ENCODE measurements around the gene ZMIZ1.

Gene ZMIZ1

GRCh38 chr10:79239924-79240581, 171.3 kb downstream of the ZMIZ1 start:
- in situ Hi-C loops (cut with HindIII; ENCODE audit: low sequenced_read_pairs): loop anchor here (25.0 kb wide), 1 partner anchor 222 kb away; no protein-coding TSS in a partner anchor

GRCh38 chr10:79241629-79241989, 172.8 kb downstream of the ZMIZ1 start:
- in situ Hi-C loops (cut with HindIII; ENCODE audit: low sequenced_read_pairs): loop anchor here (25.0 kb wide), 1 partner anchor 221 kb away; no protein-coding TSS in a partner anchor

GRCh38 chr10:79241990-79242619, 173.3 kb downstream of the ZMIZ1 start:
- in situ Hi-C loops (cut with HindIII; ENCODE audit: low sequenced_read_pairs): loop anchor here (25.0 kb wide), 1 partner anchor 220 kb away; no protein-coding TSS in a partner anchor

GRCh38 chr10:79242620-79243152, 173.9 kb downstream of the ZMIZ1 start:
- in situ Hi-C loops (cut with HindIII; ENCODE audit: low sequenced_read_pairs): loop anchor here (25.0 kb wide), 1 partner anchor 220 kb away; no protein-coding TSS in a partner anchor

GRCh38 chr10:79243181-79244067, 174.7 kb downstream of the ZMIZ1 start:
- in situ Hi-C loops (cut with HindIII; ENCODE audit: low sequenced_read_pairs): loop anchor here (25.0 kb wide), 1 partner anchor 219 kb away; no protein-coding TSS in a partner anchor

- in situ Hi-C loops (cut with HindIII; ENCODE audit: low sequenced_read_pairs): loop anchor here (25.0 kb wide), 1 partner anchor 218 kb away; no protein-coding TSS in a partner anchor
Observed at GRCh38 chr10:79244068-79244442, 175.3 kb downstream of the ZMIZ1 start.

GRCh38 chr10:79244841-79245504, 176.2 kb downstream of the ZMIZ1 start:
- in situ Hi-C loops (cut with HindIII; ENCODE audit: low sequenced_read_pairs): loop anchor here (5.0 to 25.0 kb wide), 2 partner anchors 72 to 217 kb away; no protein-coding TSS in a partner anchor

- in situ Hi-C loops (cut with HindIII; ENCODE audit: low sequenced_read_pairs): loop anchor here (5.0 to 25.0 kb wide), 2 partner anchors 72 to 217 kb away; no protein-coding TSS in a partner anchor
Observed at GRCh38 chr10:79245539-79246208, 176.9 kb downstream of the ZMIZ1 start.

GRCh38 chr10:79246209-79246581, 177.4 kb downstream of the ZMIZ1 start:
- in situ Hi-C loops (cut with HindIII; ENCODE audit: low sequenced_read_pairs): loop anchor here (5.0 to 25.0 kb wide), 2 partner anchors 71 to 216 kb away; no protein-coding TSS in a partner anchor

GRCh38 chr10:79246606-79247275, 178.0 kb downstream of the ZMIZ1 start:
- in situ Hi-C loops (cut with HindIII; ENCODE audit: low sequenced_read_pairs): loop anchor here (5.0 to 25.0 kb wide), 2 partner anchors 71 to 216 kb away; no protein-coding TSS in a partner anchor

GRCh38 chr10:79247373-79248137, 178.8 kb downstream of the ZMIZ1 start:
- in situ Hi-C loops (cut with HindIII; ENCODE audit: low sequenced_read_pairs): loop anchor here (5.0 to 25.0 kb wide), 2 partner anchors 70 to 215 kb away; no protein-coding TSS in a partner anchor

- in situ Hi-C loops (cut with HindIII; ENCODE audit: low sequenced_read_pairs): loop anchor here (5.0 to 25.0 kb wide), 2 partner anchors 69 to 214 kb away; no protein-coding TSS in a partner anchor
Observed at GRCh38 chr10:79248341-79249185, 179.8 kb downstream of the ZMIZ1 start.

GRCh38 chr10:79249186-79250121, 180.7 kb downstream of the ZMIZ1 start:
- in situ Hi-C loops (cut with HindIII; ENCODE audit: low sequenced_read_pairs): loop anchor here (5.0 to 25.0 kb wide), 2 partner anchors 68 to 213 kb away; no protein-coding TSS in a partner anchor

GRCh38 chr10:79250259-79250658, 181.5 kb downstream of the ZMIZ1 start:
- in situ Hi-C loops (cut with HindIII; ENCODE audit: low sequenced_read_pairs): no loop called here

GRCh38 chr10:79252450-79252849, 183.7 kb downstream of the ZMIZ1 start:
- in situ Hi-C loops (cut with HindIII; ENCODE audit: low sequenced_read_pairs): no loop called here

GRCh38 chr10:79252971-79253370, 184.2 kb downstream of the ZMIZ1 start:
- in situ Hi-C loops (cut with HindIII; ENCODE audit: low sequenced_read_pairs): no loop called here

Data from endothelial cell of hepatic sinusoid (primary cell).